K562 (cell line): ENCODE measurements around the gene AS3MT. TPM values are rescaled to one million over a fixed set of nuclear protein-coding genes. Genes with fewer than 3 reads are reported as not detected.
A peak's percentile ranks its signal among the peaks of the same experiment; 100 is the strongest.

Experiments used
- EZH2 ChIP-seq: IDR thresholded peaks from 2 replicates; pipeline ENCODE4 v1.6.1; 2012; ENCODE audit warnings: low read depth, mild to moderate bottlenecking, inconsistent platforms, low read length, borderline replicate concordance
- FOXK1 ChIP-seq: sonication (generic); formaldehyde crosslinking; IDR thresholded peaks from 2 replicates; pipeline ENCODE4 v1.8.0; 2022; ENCODE audit warnings: missing genetic modification reagents, mild to moderate bottlenecking, borderline replicate concordance
- HDAC1 ChIP-seq, 2 experiments: fragments of 450-650 bp; IDR thresholded peaks; 2 replicates each; pipeline ENCODE4 v1.6.1; 2016 to 2017; ENCODE audit warnings: inconsistent platforms in 1 of 2, mild to moderate bottlenecking in 1 of 2, moderate library complexity in 1 of 2
- HNRNPUL1 ChIP-seq: fragments of 200-400 bp; formaldehyde crosslinking; IDR thresholded peaks from 2 replicates; pipeline ENCODE4 v1.6.1; 2017; ENCODE audit warnings: low read length
- LARP7 ChIP-seq: fragments of 450-650 bp; IDR thresholded peaks from 2 replicates; pipeline ENCODE4 v1.6.1; 2016
- MCM7 ChIP-seq, 2 experiments: fragments of 450-650 bp; IDR thresholded peaks; 2 replicates each; pipeline ENCODE4 v1.6.1; 2016 to 2018
- MYBL2 ChIP-seq, 2 experiments: fragments of 450-650 bp in 1 of 2; sonication (generic) in 1 of 2; formaldehyde crosslinking in 1 of 2; IDR thresholded peaks; 2 replicates each; pipeline versions ENCODE4 v1.6.1 to v1.8.1; 2017 to 2022; ENCODE audit warnings: borderline replicate concordance in 1 of 2, inconsistent platforms in 1 of 2, low read depth in 1 of 2, mild to moderate bottlenecking in 1 of 2, missing genetic modification reagents in 1 of 2, moderate library complexity in 1 of 2
- NFXL1 ChIP-seq: fragments of 450-650 bp; formaldehyde crosslinking; IDR thresholded peaks from 2 replicates; pipeline ENCODE4 v1.4.0; 2021; ENCODE audit warnings: mild to moderate bottlenecking
- NR2F6 ChIP-seq: fragments of 450-650 bp; formaldehyde crosslinking; IDR thresholded peaks from 2 replicates; pipeline ENCODE4 v1.4.0; 2020; ENCODE audit warnings: mild to moderate bottlenecking
- PHTF2 ChIP-seq: fragments of 250-450 bp; sonication (Bioruptor Pico); IDR thresholded peaks from 2 replicates; pipeline ENCODE4 v1.5.0; 2021; ENCODE audit warnings: mild to moderate bottlenecking
- POU5F1 ChIP-seq: fragments of 150-350 bp; IDR thresholded peaks from 2 replicates; pipeline ENCODE4 v1.6.1; 2014; ENCODE audit warnings: borderline replicate concordance, low read length, low read depth, mild to moderate bottlenecking; ENCODE audit not compliant: partially characterized antibody
- SMAD3 ChIP-seq: fragments of 450-650 bp; formaldehyde crosslinking; conservative IDR thresholded peaks from 2 replicates; pipeline ENCODE4 v1.4.0; 2020; ENCODE audit warnings: mild to moderate bottlenecking
- SRSF3 ChIP-seq: fragments of 200-400 bp; formaldehyde crosslinking; IDR thresholded peaks from 2 replicates; pipeline ENCODE4 v1.6.1; 2016; ENCODE audit warnings: mild to moderate bottlenecking, low read length, moderate library complexity; ENCODE audit not compliant: insufficient read depth
- STAG1 ChIP-seq: sonication (generic); formaldehyde crosslinking; IDR thresholded peaks from 2 replicates; pipeline ENCODE4 v1.5.0; 2020; ENCODE audit warnings: missing genetic modification reagents, borderline replicate concordance
- UBTF ChIP-seq, 2 experiments: IDR thresholded peaks; 2 replicates each; pipeline ENCODE4 v1.6.1; 2012; ENCODE audit warnings: improper control_type of control experiment in 2 of 2, low read depth in 2 of 2, low read length in 2 of 2, borderline replicate concordance in 1 of 2
- ZNF174 ChIP-seq: fragments of 250-450 bp; sonication (Bioruptor Pico); IDR thresholded peaks from 2 replicates; pipeline ENCODE4 v1.4.0; 2020; ENCODE audit warnings: mild to moderate bottlenecking
- ZNF224 ChIP-seq: sonication (generic); formaldehyde crosslinking; IDR thresholded peaks from 2 replicates; pipeline ENCODE4 v1.8.0; 2022; ENCODE audit warnings: mild to moderate bottlenecking, missing genetic modification reagents
- ZNF449 ChIP-seq: fragments of 250-450 bp; sonication (Bioruptor Pico); IDR thresholded peaks from 2 replicates; pipeline ENCODE4 v1.8.0; 2022; ENCODE audit warnings: moderate library complexity, mild to moderate bottlenecking, inconsistent platforms
- polyA plus RNA-seq, 8 experiments: library from polyadenylated mRNA; depleted of rRNA in 4 of 8; stranded (reverse) in 5 of 8; unstranded in 3 of 8; fragments of >200 nt; fragmentation: Nextera tagmentation in 2 of 8; fragmentation: Illumina TruSeq in 1 of 8; extraction: Ambion mirVana in 2 of 8; extraction: Trizol in 1 of 8; gene quantifications; 2 replicates each; pipeline versions ENCODE4 v1.2.1 to v1.2.3, GENCODE V29; 2011 to 2014; ENCODE audit warnings: inconsistent platforms in 1 of 8, missing spikeins in 1 of 8
- total RNA-seq, 7 experiments: library from RNA; depleted of rRNA in 6 of 7; stranded (reverse); fragments of >200 nt in 6 of 7; fragmentation: Illumina TruSeq in 2 of 7; extraction: Trizol in 2 of 7; gene quantifications; 2 replicates each; pipeline versions ENCODE4 v1.2.1 to v1.2.3, GENCODE V29; 2011 to 2021; ENCODE audit warnings: low replicate concordance in 1 of 7
- TF ChIP-seq, protein P1 (sequence below): sonication (generic); formaldehyde crosslinking; IDR thresholded peaks from 2 replicates; pipeline ENCODE4 v1.4.0; 2020; ENCODE audit warnings: mild to moderate bottlenecking, missing genetic modification reagents
- TF ChIP-seq, protein P2 (sequence below): fragments of 250-450 bp; sonication (Bioruptor Pico); IDR thresholded peaks from 2 replicates; pipeline ENCODE4 v1.8.0; 2022; ENCODE audit warnings: inconsistent platforms, mild to moderate bottlenecking, moderate library complexity, borderline replicate concordance

AS3MT gene
- total and polyA plus RNA-seq, 9 of the 15 experiments (the other 6 are each of a cell fraction or from before 2014, with no cell fraction given): 0.04 to 0.33 (median 0.19) TPM; not detected in 2

DNA sequence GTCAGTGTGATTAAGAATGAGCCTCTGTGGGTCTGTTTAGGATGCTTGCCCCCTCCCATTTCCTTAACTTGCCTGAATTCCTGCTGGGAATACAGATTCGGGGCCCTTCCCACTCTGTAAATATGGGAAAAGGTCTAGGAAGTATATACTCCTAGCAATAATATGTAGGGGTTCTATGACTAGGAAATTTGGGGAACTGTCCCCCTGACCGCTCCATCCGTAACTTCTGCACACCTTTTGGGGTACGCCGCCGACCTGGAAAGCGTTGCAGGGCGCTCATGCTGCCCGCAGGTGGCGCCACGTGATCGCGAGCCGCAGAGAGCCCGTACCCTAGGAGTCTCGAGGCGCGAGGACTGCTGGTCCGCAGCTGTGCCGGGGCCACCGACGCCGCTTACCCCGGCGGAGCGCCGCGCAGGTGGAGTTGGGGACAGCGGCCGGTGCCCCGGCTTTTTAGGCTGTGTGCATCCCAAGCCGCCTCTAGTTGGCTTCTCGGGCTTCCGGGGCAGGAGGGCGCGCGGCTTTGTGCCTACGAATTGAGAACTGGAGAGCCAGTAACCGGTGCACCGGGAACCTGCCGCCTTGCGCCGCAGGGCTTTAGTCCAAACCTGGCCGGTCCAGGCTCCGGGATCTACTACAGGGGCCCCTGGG lies 48.2 kb downstream of the AS3MT start (continued):
- TF ChIP-seq, protein P1, sequence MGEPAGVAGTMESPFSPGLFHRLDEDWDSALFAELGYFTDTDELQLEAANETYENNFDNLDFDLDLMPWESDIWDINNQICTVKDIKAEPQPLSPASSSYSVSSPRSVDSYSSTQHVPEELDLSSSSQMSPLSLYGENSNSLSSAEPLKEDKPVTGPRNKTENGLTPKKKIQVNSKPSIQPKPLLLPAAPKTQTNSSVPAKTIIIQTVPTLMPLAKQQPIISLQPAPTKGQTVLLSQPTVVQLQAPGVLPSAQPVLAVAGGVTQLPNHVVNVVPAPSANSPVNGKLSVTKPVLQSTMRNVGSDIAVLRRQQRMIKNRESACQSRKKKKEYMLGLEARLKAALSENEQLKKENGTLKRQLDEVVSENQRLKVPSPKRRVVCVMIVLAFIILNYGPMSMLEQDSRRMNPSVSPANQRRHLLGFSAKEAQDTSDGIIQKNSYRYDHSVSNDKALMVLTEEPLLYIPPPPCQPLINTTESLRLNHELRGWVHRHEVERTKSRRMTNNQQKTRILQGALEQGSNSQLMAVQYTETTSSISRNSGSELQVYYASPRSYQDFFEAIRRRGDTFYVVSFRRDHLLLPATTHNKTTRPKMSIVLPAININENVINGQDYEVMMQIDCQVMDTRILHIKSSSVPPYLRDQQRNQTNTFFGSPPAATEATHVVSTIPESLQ: no peak
- TF ChIP-seq, protein P2, sequence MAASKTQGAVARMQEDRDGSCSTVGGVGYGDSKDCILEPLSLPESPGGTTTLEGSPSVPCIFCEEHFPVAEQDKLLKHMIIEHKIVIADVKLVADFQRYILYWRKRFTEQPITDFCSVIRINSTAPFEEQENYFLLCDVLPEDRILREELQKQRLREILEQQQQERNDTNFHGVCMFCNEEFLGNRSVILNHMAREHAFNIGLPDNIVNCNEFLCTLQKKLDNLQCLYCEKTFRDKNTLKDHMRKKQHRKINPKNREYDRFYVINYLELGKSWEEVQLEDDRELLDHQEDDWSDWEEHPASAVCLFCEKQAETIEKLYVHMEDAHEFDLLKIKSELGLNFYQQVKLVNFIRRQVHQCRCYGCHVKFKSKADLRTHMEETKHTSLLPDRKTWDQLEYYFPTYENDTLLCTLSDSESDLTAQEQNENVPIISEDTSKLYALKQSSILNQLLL (CRISPR knock-in tag): no peak
- TF ChIP-seq SMAD3 (CRISPR knock-in tag) (0 out of 2 replicates have a peak, but pooled peaks have one; percentile 33), EZH2 (no peak), HNRNPUL1 (no peak), POU5F1 (no peak), SRSF3 (no peak), UBTF (IDR thresholded peaks at IDR 0.05; ENCODE audit: borderline replicate concordance in 1 of 2, low read depth in 2 of 2, low read length in 2 of 2) (0 out of 4 replicates have a peak, but pooled peaks of 1 of the 2 experiments have one; percentile 46), ZNF449 (CRISPR knock-in tag) (no peak), MCM7 (IDR thresholded peaks at IDR 0.05) (no peak), STAG1 (CRISPR knock-in tag) (peak; percentile 97), PHTF2 (no peak), HDAC1 (IDR thresholded peaks at IDR 0.05) (peak in 1 of 2 experiments; percentile 55; a peak in 1 of 4 replicates), ZNF174 (no peak), MYBL2 (IDR thresholded peaks at IDR 0.05; ENCODE audit: low read depth) (no peak), MYBL2 (CRISPR knock-in tag; IDR thresholded peaks at IDR 0.05; ENCODE audit: borderline replicate concordance) (no peak), ZNF224 (CRISPR knock-in tag) (no peak), NFXL1 (CRISPR knock-in tag) (no peak), FOXK1 (CRISPR knock-in tag) (no peak), NR2F6 (CRISPR knock-in tag) (no peak), LARP7 (no peak)
